Activated effector memory CD4-positive, alpha-beta T cell treated with anti-CD3 and anti-CD28 coated beads, Interleukin-2, amount 50 U/mL, for 16 hours (primary cell): ENCODE results near the gene RTL10.

Experiments
- DNase-seq: peaks from one replicate; pipeline ENCODE4 v3.0.0-alpha.2; 2020

The RTL10 gene, protein sequence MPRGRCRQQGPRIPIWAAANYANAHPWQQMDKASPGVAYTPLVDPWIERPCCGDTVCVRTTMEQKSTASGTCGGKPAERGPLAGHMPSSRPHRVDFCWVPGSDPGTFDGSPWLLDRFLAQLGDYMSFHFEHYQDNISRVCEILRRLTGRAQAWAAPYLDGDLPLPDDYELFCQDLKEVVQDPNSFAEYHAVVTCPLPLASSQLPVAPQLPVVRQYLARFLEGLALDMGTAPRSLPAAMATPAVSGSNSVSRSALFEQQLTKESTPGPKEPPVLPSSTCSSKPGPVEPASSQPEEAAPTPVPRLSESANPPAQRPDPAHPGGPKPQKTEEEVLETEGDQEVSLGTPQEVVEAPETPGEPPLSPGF

GRCh38 chr22:19854778-19855503 is at the start of gene RTL10, which contains the start of gene GNB1L:
Gene RTL10, minus strand, starts transcription at chr22:19854874. Its CDS starts 2,613 bp downstream, at chr22:19852261.
Gene GNB1L, minus strand, starts transcription at chr22:19854874. Its CDS starts 33,519 bp downstream, at chr22:19821355.
- DNase-seq: peak; percentile 99

DNA sequence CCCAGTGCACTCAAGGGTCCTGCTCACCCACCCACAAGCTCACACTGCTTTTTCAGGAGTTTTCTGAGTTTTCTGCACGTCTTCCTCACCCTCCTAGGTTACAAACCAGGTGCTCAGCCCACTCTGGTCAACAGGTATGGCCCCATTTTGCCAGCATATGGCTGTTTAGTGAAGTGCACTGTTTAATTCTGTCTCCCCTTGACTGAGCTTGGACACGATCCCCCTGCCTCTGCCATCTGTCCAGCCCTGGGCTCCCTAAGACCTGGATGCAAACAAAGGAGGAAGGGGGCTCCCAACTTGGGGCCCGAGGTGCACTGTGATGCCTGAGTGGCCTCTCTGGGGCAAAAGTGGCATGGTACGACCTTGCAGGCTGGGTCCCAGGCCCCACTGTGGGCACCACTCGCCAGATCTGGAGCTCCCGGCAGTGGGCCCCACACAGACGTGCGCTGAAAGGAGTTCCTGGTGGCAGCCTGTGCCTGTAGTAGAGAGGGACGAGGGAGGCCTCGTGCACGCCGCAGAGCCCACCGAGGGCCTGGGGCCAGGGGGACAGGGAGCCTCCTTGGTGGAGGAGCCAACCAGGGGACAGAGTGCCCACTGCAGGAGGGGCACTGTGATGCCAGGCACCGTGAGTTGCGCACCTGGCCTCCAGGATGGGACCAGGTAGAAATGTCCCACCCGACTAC is 49.6 kb upstream of the RTL10 start:
- DNase-seq: no peak

DNA sequence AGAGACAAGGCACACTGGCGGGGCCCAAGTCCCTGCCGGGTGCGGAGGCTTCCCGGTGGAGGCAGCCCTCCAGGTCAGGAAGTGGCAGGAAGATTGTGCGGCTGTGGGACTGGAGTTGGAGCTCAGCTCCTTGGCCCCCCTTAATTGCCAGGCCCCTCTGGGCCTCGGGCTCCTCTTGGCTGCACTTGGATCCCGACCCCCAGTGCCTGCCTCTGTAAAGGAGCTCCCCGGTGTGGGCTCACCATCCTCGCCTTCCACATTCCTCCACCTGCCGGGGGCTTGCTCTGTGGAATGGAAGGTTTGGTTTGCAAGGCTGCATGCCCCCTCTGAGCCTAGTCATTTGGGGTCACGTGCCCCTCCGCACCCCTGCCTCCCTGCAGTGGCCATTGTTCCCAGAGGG is 48.8 kb upstream of the RTL10 start:
- no peak for DNase-seq

- DNase-seq: no peak
Measured at GRCh38 chr22:19903031-19903430, 48.4 kb upstream of the RTL10 start.

DNA sequence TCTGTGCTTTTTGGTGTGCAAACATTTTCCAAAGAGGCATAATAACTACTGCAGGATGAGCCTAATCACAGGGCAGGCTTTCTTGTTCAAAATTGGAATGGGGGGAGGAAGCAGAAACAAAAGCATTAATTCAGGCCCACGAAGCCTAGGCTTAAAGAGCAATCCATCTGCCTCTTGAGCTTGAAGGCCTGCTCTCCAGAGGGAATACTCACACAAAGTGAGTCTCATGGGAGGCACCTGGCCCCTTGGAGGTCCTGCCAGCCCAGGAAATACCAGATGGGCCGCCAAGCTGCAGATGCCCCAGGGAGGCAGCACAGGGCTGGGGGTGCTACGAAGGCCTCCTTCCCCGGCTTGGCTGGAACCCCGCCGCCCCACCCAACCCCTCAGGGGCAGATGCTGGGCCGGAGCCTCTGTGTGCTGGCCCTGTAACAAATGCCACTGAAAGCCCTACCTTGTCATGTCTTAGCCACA is 47.6 kb upstream of the RTL10 start:
- no peak for DNase-seq

GRCh38 chr22:19901577-19902244 is 47.0 kb upstream of the RTL10 start:
- no peak for DNase-seq

GRCh38 chr22:19900707-19901436 is 46.2 kb upstream of the RTL10 start:
- DNase-seq: no peak

DNA sequence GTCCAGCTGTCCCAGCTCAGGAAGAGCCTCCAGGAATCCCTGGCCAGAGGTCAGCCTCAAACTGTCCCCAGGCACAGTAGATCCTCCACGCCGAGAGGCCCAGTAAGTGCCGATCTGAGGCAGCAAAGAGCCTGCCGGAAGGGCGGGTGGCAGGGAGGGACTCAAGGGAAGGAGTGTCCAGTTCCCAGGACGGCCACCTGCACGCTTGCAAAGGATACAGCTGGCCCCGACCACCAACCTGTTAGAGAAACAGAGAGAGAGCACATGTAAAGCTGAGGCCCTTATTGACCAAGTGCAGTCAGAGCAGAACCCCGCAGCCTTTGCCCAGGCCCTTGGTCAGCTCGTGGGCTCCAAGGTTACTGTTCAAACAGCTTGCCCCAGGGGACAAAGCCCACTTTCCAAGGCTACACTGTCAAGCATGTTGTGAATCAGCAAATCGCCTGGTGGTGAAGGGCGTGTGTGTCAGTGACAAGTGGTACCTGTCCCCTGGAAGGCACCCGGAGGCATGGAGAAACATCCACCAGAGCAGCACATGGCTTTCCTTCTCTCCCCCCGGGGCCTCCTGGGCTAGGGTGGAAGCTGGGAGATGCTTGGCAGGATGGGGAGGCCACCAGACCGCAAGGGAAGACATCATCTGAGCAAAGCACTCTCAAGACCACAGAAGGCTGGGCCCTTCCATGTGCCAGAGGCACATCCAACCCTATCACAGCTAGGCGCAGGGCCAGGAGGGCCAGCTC is 44.3 kb upstream of the RTL10 start:
- DNase-seq: no peak

GRCh38 chr22:19898145-19898544 is 43.5 kb upstream of the RTL10 start:
- no peak for DNase-seq

- DNase-seq: no peak
Measured at GRCh38 chr22:19897726-19898125, 43.1 kb upstream of the RTL10 start.

GRCh38 chr22:19896665-19897355 is 42.1 kb upstream of the RTL10 start:
- DNase-seq: no peak

- no peak for DNase-seq
Measured at GRCh38 chr22:19895160-19895849, 40.6 kb upstream of the RTL10 start.

DNA sequence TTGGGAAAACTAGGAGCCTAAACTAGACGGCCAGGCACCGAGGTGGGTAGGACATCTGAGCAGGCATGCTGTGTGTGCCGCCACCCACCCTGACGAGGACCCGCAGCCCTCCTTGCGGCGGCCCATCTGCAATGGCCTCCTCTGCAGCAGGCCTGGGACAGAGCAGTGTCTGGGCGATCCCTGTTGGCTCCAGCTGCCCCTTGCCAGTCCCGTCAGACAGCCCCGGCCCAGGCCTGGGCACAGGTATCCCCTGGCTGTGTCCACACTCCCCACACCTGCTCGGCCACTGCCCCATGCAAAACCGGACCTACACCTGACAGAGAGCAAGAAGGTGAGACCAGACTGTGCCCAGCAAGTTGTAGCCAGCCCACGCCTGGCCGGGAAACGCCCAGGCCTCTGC is 38.7 kb upstream of the RTL10 start:
- no peak for DNase-seq

GRCh38 chr22:19892925-19893324 is 38.3 kb upstream of the RTL10 start:
- DNase-seq: no peak

DNA sequence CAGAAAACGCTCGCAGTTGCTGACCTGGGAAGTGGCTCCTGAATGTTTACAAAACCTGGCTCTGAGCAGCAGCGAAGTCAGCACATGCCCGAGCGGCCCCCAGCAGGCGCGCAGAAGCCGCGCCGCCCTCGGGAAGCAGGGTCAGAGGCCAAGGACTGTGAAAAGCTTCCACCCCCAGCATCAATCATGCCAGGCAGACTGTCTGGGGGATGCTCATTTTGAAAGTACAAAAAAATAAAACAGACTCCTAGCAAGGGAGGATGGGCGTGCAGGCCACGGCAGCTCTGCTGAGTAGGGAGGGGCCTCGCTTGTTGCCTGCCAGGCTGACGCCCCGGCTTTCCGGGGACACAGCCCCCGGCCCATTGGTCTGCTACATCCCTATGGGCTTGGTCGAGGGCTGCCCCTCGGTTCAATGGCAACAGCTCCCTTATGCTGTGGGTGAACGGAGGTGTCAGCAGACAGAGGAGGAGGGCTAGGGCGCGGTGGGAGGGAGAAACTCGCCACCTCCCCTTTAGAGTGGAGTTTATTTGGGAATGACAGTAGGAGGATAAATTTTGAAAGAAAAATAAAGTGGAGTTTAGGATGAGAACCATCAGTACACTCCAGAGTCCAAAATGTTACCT is 37.7 kb upstream of the RTL10 start:
- peak; percentile 86 for DNase-seq

GRCh38 chr22:19891317-19892256 is 36.9 kb upstream of the RTL10 start:
- DNase-seq: peak; percentile 93

- DNase-seq: no peak
Measured at GRCh38 chr22:19890502-19891316, 36.0 kb upstream of the RTL10 start.

GRCh38 chr22:19889951-19890350 is 35.3 kb upstream of the RTL10 start:
- peak; percentile 71 for DNase-seq
